K562 (cell line): ENCODE data around the gene CGN. TPM values are rescaled to one million over a fixed set of nuclear protein-coding genes. Genes with fewer than 3 reads are reported as not detected.

Experiments
- LCOR ChIP-seq: sonication (generic); formaldehyde crosslinking; IDR thresholded peaks from 2 replicates; pipeline ENCODE4 v1.8.0; 2022; ENCODE audit warnings: mild to moderate bottlenecking, missing genetic modification reagents
- MAFK ChIP-seq: IDR thresholded peaks from 2 replicates; pipeline ENCODE4 v1.6.1; 2011; ENCODE audit warnings: low read length, improper control_type of control experiment
- MEIS2 ChIP-seq: fragments of 450-650 bp; IDR thresholded peaks from 2 replicates; pipeline ENCODE4 v1.6.1; 2014; ENCODE audit warnings: mild to moderate bottlenecking; ENCODE audit not compliant: partially characterized antibody
- PRMT5 ChIP-seq: sonication (generic); formaldehyde crosslinking; IDR thresholded peaks from 2 replicates; pipeline ENCODE4 v1.5.0; 2020; ENCODE audit warnings: missing genetic modification reagents
- RERE ChIP-seq: sonication (generic); formaldehyde crosslinking; IDR thresholded peaks from 2 replicates; pipeline ENCODE4 v1.8.0; 2023; ENCODE audit warnings: missing genetic modification reagents, mild to moderate bottlenecking, borderline replicate concordance
- SMARCE1 ChIP-seq: fragments of 450-650 bp; IDR thresholded peaks from 2 replicates; pipeline ENCODE4 v1.7.1; 2016; ENCODE audit warnings: mild to moderate bottlenecking
- TBP ChIP-seq: optimal IDR thresholded peaks from 2 replicates; pipeline ENCODE3; 2011; ENCODE audit warnings: low read depth, low read length, improper control_type of control experiment
- TSC22D4 ChIP-seq: fragments of 450-650 bp; IDR thresholded peaks from 2 replicates; pipeline ENCODE4 v1.6.1; 2016; ENCODE audit warnings: missing genetic modification characterization, missing biosample characterization, control low read depth
- VEZF1 ChIP-seq: fragments of 200-800 bp; sonication (Bioruptor generic); IDR thresholded peaks from 2 replicates; pipeline ENCODE4 v1.6.1; 2017; ENCODE audit warnings: missing genetic modification characterization, missing compliant biosample characterization
- ZEB2 ChIP-seq: fragments of 450-650 bp; IDR thresholded peaks from 2 replicates; pipeline ENCODE4 v1.6.1; 2016
- ZNF318 ChIP-seq, 2 experiments: fragments of 450-650 bp; IDR thresholded peaks; 2 replicates each; pipeline ENCODE4 v1.6.1; 2016; ENCODE audit warnings: mild to moderate bottlenecking in 2 of 2, borderline replicate concordance in 1 of 2, low read depth in 1 of 2, moderate library complexity in 1 of 2
- polyA plus RNA-seq, 8 experiments: library from polyadenylated mRNA; depleted of rRNA in 4 of 8; stranded (reverse) in 5 of 8; unstranded in 3 of 8; fragments of >200 nt; fragmentation: Nextera tagmentation in 2 of 8; fragmentation: Illumina TruSeq in 1 of 8; extraction: Ambion mirVana in 2 of 8; extraction: Trizol in 1 of 8; gene quantifications; 2 replicates each; pipeline versions ENCODE4 v1.2.1 to v1.2.3, GENCODE V29; 2011 to 2014; ENCODE audit warnings: inconsistent platforms in 1 of 8, missing spikeins in 1 of 8
- total RNA-seq, 7 experiments: library from RNA; depleted of rRNA in 6 of 7; stranded (reverse); fragments of >200 nt in 6 of 7; fragmentation: Illumina TruSeq in 2 of 7; extraction: Trizol in 2 of 7; gene quantifications; 2 replicates each; pipeline versions ENCODE4 v1.2.1 to v1.2.3, GENCODE V29; 2011 to 2021; ENCODE audit warnings: low replicate concordance in 1 of 7

CGN gene
- total and polyA plus RNA-seq, 9 of the 15 experiments (the other 6 are each of a cell fraction or from before 2014, with no cell fraction given): 0.03 to 1.4 (median 0.14) TPM; not detected in 2

- TF ChIP-seq ZNF318 (IDR thresholded peaks at IDR 0.05; ENCODE audit: borderline replicate concordance in 1 of 2, low read depth in 1 of 2) (no peak), MAFK (no peak), SMARCE1 (peak; percentile 48; the same call in 1 of the 2 replicates), PRMT5 (CRISPR knock-in tag) (no peak), LCOR (CRISPR knock-in tag) (no peak), TSC22D4 (tag) (no peak), TBP (no peak), VEZF1 (CRISPR knock-in tag) (peak; percentile 14; the same call in 1 of the 2 replicates), RERE (no peak), MEIS2 (peak; percentile 43), ZEB2 (0 out of 2 replicates have a peak, but pooled peaks have one; percentile 29)
- TF ChIP-seq, all 486 proteins: peak for 29
These were observed 19.1 kb upstream of the CGN start (continued) for GRCh38 chr1:151492120-151492519.
